CD14-positive monocyte (primary cell): ENCODE results near the gene FBXW11. TPM values are rescaled to one million over a fixed set of nuclear protein-coding genes. Genes with fewer than 3 reads are reported as not detected.

Experiments
- DNase-seq, 3 donors: peaks; one replicate each; pipeline ENCODE4 v3.0.0-alpha.2; 2011 to 2022
- H2AFZ ChIP-seq: 2 replicates; pipeline ENCODE4 v1.6.0; 2012; ENCODE audit warnings: mild to moderate bottlenecking, low read depth, low read length, inconsistent platforms; ENCODE audit not compliant: insufficient read depth, poor library complexity, severe bottlenecking
- H3K27ac ChIP-seq, 2 donors: 1 replicate in 1 of 2; 2 replicates in 1 of 2; pipeline ENCODE4 v1.5.1; 2012 to 2013; ENCODE audit warnings: low read length in 2 of 2, control low read depth in 1 of 2, inconsistent platforms in 1 of 2, low read depth in 1 of 2, mild to moderate bottlenecking in 1 of 2
- H3K27me3 ChIP-seq, 2 donors: one replicate each; pipeline versions ENCODE4 v1.6.0 to v1.6.1; 2011 to 2013; ENCODE audit warnings: low read length in 2 of 2; ENCODE audit not compliant: control insufficient read depth in 2 of 2, insufficient read depth in 2 of 2
- H3K36me3 ChIP-seq, 2 donors: replicated peaks in 1 of 2; 1 replicate in 1 of 2; 2 replicates in 1 of 2; pipeline versions ENCODE4 v1.5.1 to v1.6.1; 2012 to 2013; ENCODE audit warnings: low read length in 2 of 2, control low read depth in 1 of 2, inconsistent platforms in 1 of 2, mild to moderate bottlenecking in 1 of 2; ENCODE audit not compliant: insufficient read depth in 2 of 2, control insufficient read depth in 1 of 2
- H3K4me1 ChIP-seq, 2 donors: 1 replicate in 1 of 2; 2 replicates in 1 of 2; pipeline versions ENCODE4 v1.5.1 to v1.6.1; 2012 to 2013; ENCODE audit warnings: low read length in 2 of 2, control low read depth in 1 of 2, inconsistent platforms in 1 of 2, mild to moderate bottlenecking in 1 of 2, moderate library complexity in 1 of 2; ENCODE audit not compliant: insufficient read depth in 2 of 2, control insufficient read depth in 1 of 2
- H3K4me2 ChIP-seq: replicated peaks from 2 replicates; pipeline ENCODE3; 2012; ENCODE audit warnings: low read length, moderate library complexity, mild to moderate bottlenecking; ENCODE audit not compliant: poor library complexity, severe bottlenecking; ENCODE audit errors: extremely low read depth
- H3K4me3 ChIP-seq, 3 experiments: fragments of 200-600 bp in 1 of 3; sonication (generic) in 1 of 3; replicated peaks in 1 of 3; 1 replicate in 2 of 3; 2 replicates in 1 of 3; pipeline ENCODE4 v1.5.1; 2011 to 2013; ENCODE audit warnings: low read length in 3 of 3, mild to moderate bottlenecking in 3 of 3, control low read depth in 2 of 3, low read depth in 2 of 3, inconsistent platforms in 1 of 3, moderate library complexity in 1 of 3
- H3K79me2 ChIP-seq: 2 replicates; pipeline ENCODE4 v1.6.0; 2012; ENCODE audit warnings: mild to moderate bottlenecking, control low read depth, inconsistent platforms, low read length, moderate library complexity; ENCODE audit not compliant: insufficient read depth
- H3K9ac ChIP-seq: 2 replicates; pipeline ENCODE4 v1.6.0; 2017; ENCODE audit warnings: low read length, mild to moderate bottlenecking; ENCODE audit not compliant: insufficient read depth, poor library complexity, severe bottlenecking
- H3K9me3 ChIP-seq, 2 donors: replicated peaks in 1 of 2; 1 replicate in 1 of 2; 2 replicates in 1 of 2; pipeline versions ENCODE4 v1.5.1 to v1.6.1; 2012 to 2013; ENCODE audit warnings: low read length in 2 of 2, control low read depth in 1 of 2; ENCODE audit not compliant: control insufficient read depth in 1 of 2, insufficient read depth in 1 of 2
- H4K20me1 ChIP-seq: 2 replicates; pipeline ENCODE4 v1.6.0; 2012; ENCODE audit warnings: mild to moderate bottlenecking, low read length, control low read depth, moderate library complexity; ENCODE audit not compliant: insufficient read depth
- H3K27ac Mint-ChIP-seq, 7 donors: one replicate each; pipeline ENCODE4 v1.8.0; 2020; ENCODE audit warnings: mild to moderate bottlenecking in 7 of 7, mixed read lengths in 7 of 7, moderate library complexity in 6 of 7, inconsistent platforms in 2 of 7
- H3K27me3 Mint-ChIP-seq, 3 donors: one replicate each; pipeline ENCODE4 v1.8.0; 2021 to 2022; ENCODE audit warnings: low read depth in 3 of 3, mild to moderate bottlenecking in 3 of 3, mixed read lengths in 3 of 3, moderate library complexity in 3 of 3, inconsistent platforms in 1 of 3
- H3K36me3 Mint-ChIP-seq, 2 donors: one replicate each; pipeline ENCODE4 v1.8.0; 2020; ENCODE audit warnings: mixed read lengths in 2 of 2, inconsistent platforms in 1 of 2, mild to moderate bottlenecking in 1 of 2
- H3K4me1 Mint-ChIP-seq: one replicate; pipeline ENCODE4 v1.8.0; 2020; ENCODE audit warnings: mild to moderate bottlenecking, mixed read lengths
- H3K4me3 Mint-ChIP-seq, 2 donors: one replicate each; pipeline ENCODE4 v1.8.0; 2020; ENCODE audit warnings: mild to moderate bottlenecking in 2 of 2, mixed read lengths in 2 of 2, moderate library complexity in 1 of 2
- H3K9me3 Mint-ChIP-seq, 7 donors: one replicate each; pipeline ENCODE4 v1.8.0; 2020 to 2022; ENCODE audit warnings: mixed read lengths in 7 of 7, mild to moderate bottlenecking in 6 of 7, moderate library complexity in 6 of 7, inconsistent platforms in 2 of 7
- CTCF ChIP-seq: fragments of 200-600 bp; IDR thresholded peaks from one replicate; pipeline ENCODE4 v1.8.0; 2022; ENCODE audit warnings: antibody characterized with exemption, mild to moderate bottlenecking
- WGBS: methylation state at CpG from one replicate; pipeline ENCODE4 v1.1.5; 2013; ENCODE audit warnings: missing lambda C conversion rate; ENCODE audit not compliant: insufficient coverage; 5-methylcytosine and 5-hydroxymethylcytosine counted together
- intact Hi-C, 2 donors: fragments of 100-400 bp; cut with micrococcal nuclease; formaldehyde crosslinking; loops; one replicate each; pipeline versions ENCODE4 v1.15.0 to v1.15.1; 2023
- polyA plus RNA-seq, 3 donors: library from polyadenylated mRNA; depleted of rRNA in 1 of 3; unstranded in 2 of 3; stranded (reverse) in 1 of 3; fragments of 300-500 nt in 2 of 3; fragments of >200 nt in 1 of 3; fragmentation: Illumina TruSeq in 2 of 3; gene quantifications; 1 replicate in 2 of 3; 2 replicates in 1 of 3; pipeline ENCODE4 v1.2.3, GENCODE V29; 2012 to 2021

Gene FBXW11
- polyA plus RNA-seq, 3 donors = 15.0 to 24.5 (median 18.2) TPM

GRCh38 chr5:171834461-171834860, 172.0 kb downstream of the FBXW11 start:
- H2AFZ ChIP-seq = no peak overlapping the region
- no peaks in the 10 kb centered on the region for H4K20me1 ChIP-seq
- H3K4me3 ChIP-seq = no peak overlapping the region
- DNase-seq = no peak
- H3K27me3 ChIP-seq = no peaks in the 10 kb centered on the region
- peaks cover 8% of the 10 kb centered on the region in 2 donors for H3K4me1 ChIP-seq
- no peak overlapping the region for H3K4me3 Mint-ChIP-seq
- H3K27ac Mint-ChIP-seq = no peak overlapping the region
- H3K36me3 ChIP-seq = no peaks in the 10 kb centered on the region
- peaks cover 0 to 6% (median 0%) of the 10 kb centered on the region in 3 donors for H3K27me3 Mint-ChIP-seq
- H3K9me3 ChIP-seq = peaks cover 3 to 5% of the 10 kb centered on the region in 2 donors
- no peak overlapping the region for H3K27ac ChIP-seq
- H3K79me2 ChIP-seq = no peaks in the 10 kb centered on the region
- peaks cover 12% of the 10 kb centered on the region for H3K4me1 Mint-ChIP-seq
- WGBS = no CpG with 5 or more reads among the region's 2 CpGs
- TF ChIP-seq CTCF = no peak
- H3K36me3 Mint-ChIP-seq = no peaks in the 10 kb centered on the region
- no peak overlapping the region for H3K4me2 ChIP-seq
- no peak overlapping the region for H3K9ac ChIP-seq
- peaks cover 1 to 13% (median 8%) of the 10 kb centered on the region in 7 donors for H3K9me3 Mint-ChIP-seq
- intact Hi-C loops = no loop called here

- Mint-ChIP-seq H3K36me3 (no peaks in the 10 kb centered on the region), H3K9me3 (peaks cover 2 to 13% (median 8%) of the 10 kb centered on the region in 7 donors), H3K4me3 (no peak overlapping the region), H3K4me1 (no peaks in the 10 kb centered on the region), H3K27me3 (peaks cover 0 to 6% (median 0%) of the 10 kb centered on the region in 3 donors), H3K27ac (no peak overlapping the region)
- Histone ChIP-seq H3K4me2 (no peak overlapping the region), H3K4me3 (no peak overlapping the region), H3K9me3 (peaks cover 3 to 5% of the 10 kb centered on the region in 2 donors), H3K27me3 (no peaks in the 10 kb centered on the region), H2AFZ (no peak overlapping the region), H3K9ac (no peak overlapping the region), H3K27ac (no peak overlapping the region), H3K4me1 (no peaks in the 10 kb centered on the region), H3K79me2 (no peaks in the 10 kb centered on the region), H4K20me1 (no peaks in the 10 kb centered on the region), H3K36me3 (no peaks in the 10 kb centered on the region)
- DNase-seq = no peak
- WGBS = 80% methylated on average over 1 of the region's 2 CpGs
- TF ChIP-seq CTCF = no peak
- intact Hi-C loops = no loop called here
Measured at GRCh38 chr5:171832775-171833174, 173.7 kb downstream of the FBXW11 start.
